Measurements from ENCODE around the gene CTNNAL1.

Gene CTNNAL1

GRCh38 chr9:108894225-108894997 lies 118.9 kb downstream of the CTNNAL1 start:
- intact Hi-C loops (cut with DNase I) = no loop called here

More at GRCh38 chr9:108894225-108894997, 118.9 kb downstream of the CTNNAL1 start:
- no peak for DNase-seq
